K562 (cell line): ENCODE measurements around the gene MMP27. TPM values are rescaled to one million over a fixed set of nuclear protein-coding genes. Genes with fewer than 3 reads are reported as not detected.

Experiments used
- ARID1B ChIP-seq: fragments of 450-650 bp; IDR thresholded peaks from 2 replicates; pipeline ENCODE4 v1.6.1; 2016; ENCODE audit warnings: antibody characterized with exemption, mild to moderate bottlenecking, inconsistent platforms
- ELF2 ChIP-seq: fragments of 250-450 bp; sonication (Bioruptor Pico); IDR thresholded peaks from 2 replicates; pipeline ENCODE4 v1.5.0; 2021; ENCODE audit warnings: mild to moderate bottlenecking
- GTF2E2 ChIP-seq: fragments of 200-800 bp; sonication (Bioruptor generic); IDR thresholded peaks from 2 replicates; pipeline ENCODE4 v1.6.1; 2016; ENCODE audit warnings: missing genetic modification characterization, missing compliant biosample characterization
- HNRNPK ChIP-seq: fragments of 200-400 bp; formaldehyde crosslinking; IDR thresholded peaks from one replicate; pipeline ENCODE4 v1.6.1; 2018; ENCODE audit warnings: mild to moderate bottlenecking, low read depth, low read length; ENCODE audit not compliant: poor library complexity, severe bottlenecking
- MYBL2 ChIP-seq, 2 experiments: fragments of 450-650 bp in 1 of 2; sonication (generic) in 1 of 2; formaldehyde crosslinking in 1 of 2; IDR thresholded peaks; 2 replicates each; pipeline versions ENCODE4 v1.6.1 to v1.8.1; 2017 to 2022; ENCODE audit warnings: borderline replicate concordance in 1 of 2, inconsistent platforms in 1 of 2, low read depth in 1 of 2, mild to moderate bottlenecking in 1 of 2, missing genetic modification reagents in 1 of 2, moderate library complexity in 1 of 2
- NONO ChIP-seq, 2 experiments: fragments of 200-400 bp in 1 of 2; fragments of 450-650 bp in 1 of 2; formaldehyde crosslinking in 1 of 2; IDR thresholded peaks; 2 replicates each; pipeline ENCODE4 v1.6.1; 2017; ENCODE audit warnings: low read depth in 2 of 2, mild to moderate bottlenecking in 2 of 2, moderate library complexity in 2 of 2, low read length in 1 of 2
- RBM39 ChIP-seq: fragments of 200-400 bp; formaldehyde crosslinking; optimal IDR thresholded peaks from 2 replicates; pipeline ENCODE3; 2018; ENCODE audit warnings: low read depth, low read length
- RFX5 ChIP-seq: IDR thresholded peaks from 2 replicates; pipeline ENCODE4 v1.6.1; 2011; ENCODE audit warnings: low read depth, mild to moderate bottlenecking, improper control_type of control experiment, low read length
- ZZZ3 ChIP-seq: fragments of 450-650 bp; IDR thresholded peaks from 2 replicates; pipeline ENCODE4 v1.6.1; 2016; ENCODE audit warnings: antibody characterized with exemption, mild to moderate bottlenecking, moderate library complexity
- polyA plus RNA-seq, 8 experiments: library from polyadenylated mRNA; depleted of rRNA in 4 of 8; stranded (reverse) in 5 of 8; unstranded in 3 of 8; fragments of >200 nt; fragmentation: Nextera tagmentation in 2 of 8; fragmentation: Illumina TruSeq in 1 of 8; extraction: Ambion mirVana in 2 of 8; extraction: Trizol in 1 of 8; gene quantifications; 2 replicates each; pipeline versions ENCODE4 v1.2.1 to v1.2.3, GENCODE V29; 2011 to 2014; ENCODE audit warnings: inconsistent platforms in 1 of 8, missing spikeins in 1 of 8
- total RNA-seq, 7 experiments: library from RNA; depleted of rRNA in 6 of 7; stranded (reverse); fragments of >200 nt in 6 of 7; fragmentation: Illumina TruSeq in 2 of 7; extraction: Trizol in 2 of 7; gene quantifications; 2 replicates each; pipeline versions ENCODE4 v1.2.1 to v1.2.3, GENCODE V29; 2011 to 2021; ENCODE audit warnings: low replicate concordance in 1 of 7
- TF ChIP-seq, protein P1 (sequence below): fragments of 200-800 bp; sonication (Bioruptor generic); IDR thresholded peaks from 2 replicates; pipeline ENCODE4 v1.6.1; 2017; ENCODE audit warnings: missing genetic modification characterization, missing compliant biosample characterization
- TF ChIP-seq, protein P2 (sequence below), 2 experiments: fragments of 450-650 bp; IDR thresholded peaks; 2 replicates each; pipeline ENCODE4 v1.6.1; 2018; ENCODE audit warnings: mild to moderate bottlenecking in 2 of 2, low read depth in 1 of 2; ENCODE audit not compliant: partially characterized antibody in 2 of 2
- TF ChIP-seq, protein P3 (sequence below): fragments of 150-350 bp; IDR thresholded peaks from 2 replicates; pipeline ENCODE4 v1.6.1; 2014; ENCODE audit warnings: low read depth, mild to moderate bottlenecking, low read length, borderline replicate concordance
- TF ChIP-seq, protein P4 (sequence below): fragments of 450-650 bp; IDR thresholded peaks from 2 replicates; pipeline ENCODE4 v1.6.1; 2016

Gene MMP27
- total and polyA plus RNA-seq, 9 of the 15 experiments (the other 6 are each of a cell fraction or from before 2014, with no cell fraction given) = not detected

DNA sequence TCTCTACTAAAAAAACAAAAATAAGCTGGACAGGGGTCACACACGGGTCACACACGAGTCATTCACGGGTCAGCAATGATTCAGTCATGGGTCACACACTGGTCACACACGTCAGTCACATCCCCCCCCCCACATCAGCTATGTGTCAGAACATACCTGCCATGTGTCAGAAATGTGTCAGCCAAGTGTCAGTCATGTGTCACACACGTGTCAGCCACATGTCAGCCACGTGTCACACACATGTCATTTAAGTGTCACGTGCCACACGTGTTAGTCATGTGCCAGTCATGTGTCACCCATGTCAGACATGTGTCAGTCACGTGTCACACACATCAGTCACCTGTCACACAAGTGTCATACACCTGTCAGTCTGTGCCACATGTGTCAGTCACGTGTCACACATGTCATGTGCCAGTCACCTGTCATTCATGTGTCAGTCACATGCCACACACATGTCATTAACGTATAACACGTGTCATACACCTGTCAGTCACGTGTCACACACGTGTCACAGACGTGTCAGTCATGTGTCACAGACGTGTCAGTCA lies 51.8 kb downstream of the MMP27 start (continued):
- no peak for TF ChIP-seq HNRNPK
- TF ChIP-seq, protein P1, sequence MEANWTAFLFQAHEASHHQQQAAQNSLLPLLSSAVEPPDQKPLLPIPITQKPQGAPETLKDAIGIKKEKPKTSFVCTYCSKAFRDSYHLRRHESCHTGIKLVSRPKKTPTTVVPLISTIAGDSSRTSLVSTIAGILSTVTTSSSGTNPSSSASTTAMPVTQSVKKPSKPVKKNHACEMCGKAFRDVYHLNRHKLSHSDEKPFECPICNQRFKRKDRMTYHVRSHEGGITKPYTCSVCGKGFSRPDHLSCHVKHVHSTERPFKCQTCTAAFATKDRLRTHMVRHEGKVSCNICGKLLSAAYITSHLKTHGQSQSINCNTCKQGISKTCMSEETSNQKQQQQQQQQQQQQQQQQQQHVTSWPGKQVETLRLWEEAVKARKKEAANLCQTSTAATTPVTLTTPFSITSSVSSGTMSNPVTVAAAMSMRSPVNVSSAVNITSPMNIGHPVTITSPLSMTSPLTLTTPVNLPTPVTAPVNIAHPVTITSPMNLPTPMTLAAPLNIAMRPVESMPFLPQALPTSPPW (CRISPR knock-in tag) = no peak
- no peak for TF ChIP-seq MYBL2 (IDR thresholded peaks at IDR 0.05; ENCODE audit: low read depth)
- TF ChIP-seq MYBL2 (CRISPR knock-in tag; IDR thresholded peaks at IDR 0.05; ENCODE audit: borderline replicate concordance) = peak; percentile 76
- TF ChIP-seq ELF2 (CRISPR knock-in tag) = no peak
- TF ChIP-seq RBM39 = no peak
- TF ChIP-seq, protein P2, sequence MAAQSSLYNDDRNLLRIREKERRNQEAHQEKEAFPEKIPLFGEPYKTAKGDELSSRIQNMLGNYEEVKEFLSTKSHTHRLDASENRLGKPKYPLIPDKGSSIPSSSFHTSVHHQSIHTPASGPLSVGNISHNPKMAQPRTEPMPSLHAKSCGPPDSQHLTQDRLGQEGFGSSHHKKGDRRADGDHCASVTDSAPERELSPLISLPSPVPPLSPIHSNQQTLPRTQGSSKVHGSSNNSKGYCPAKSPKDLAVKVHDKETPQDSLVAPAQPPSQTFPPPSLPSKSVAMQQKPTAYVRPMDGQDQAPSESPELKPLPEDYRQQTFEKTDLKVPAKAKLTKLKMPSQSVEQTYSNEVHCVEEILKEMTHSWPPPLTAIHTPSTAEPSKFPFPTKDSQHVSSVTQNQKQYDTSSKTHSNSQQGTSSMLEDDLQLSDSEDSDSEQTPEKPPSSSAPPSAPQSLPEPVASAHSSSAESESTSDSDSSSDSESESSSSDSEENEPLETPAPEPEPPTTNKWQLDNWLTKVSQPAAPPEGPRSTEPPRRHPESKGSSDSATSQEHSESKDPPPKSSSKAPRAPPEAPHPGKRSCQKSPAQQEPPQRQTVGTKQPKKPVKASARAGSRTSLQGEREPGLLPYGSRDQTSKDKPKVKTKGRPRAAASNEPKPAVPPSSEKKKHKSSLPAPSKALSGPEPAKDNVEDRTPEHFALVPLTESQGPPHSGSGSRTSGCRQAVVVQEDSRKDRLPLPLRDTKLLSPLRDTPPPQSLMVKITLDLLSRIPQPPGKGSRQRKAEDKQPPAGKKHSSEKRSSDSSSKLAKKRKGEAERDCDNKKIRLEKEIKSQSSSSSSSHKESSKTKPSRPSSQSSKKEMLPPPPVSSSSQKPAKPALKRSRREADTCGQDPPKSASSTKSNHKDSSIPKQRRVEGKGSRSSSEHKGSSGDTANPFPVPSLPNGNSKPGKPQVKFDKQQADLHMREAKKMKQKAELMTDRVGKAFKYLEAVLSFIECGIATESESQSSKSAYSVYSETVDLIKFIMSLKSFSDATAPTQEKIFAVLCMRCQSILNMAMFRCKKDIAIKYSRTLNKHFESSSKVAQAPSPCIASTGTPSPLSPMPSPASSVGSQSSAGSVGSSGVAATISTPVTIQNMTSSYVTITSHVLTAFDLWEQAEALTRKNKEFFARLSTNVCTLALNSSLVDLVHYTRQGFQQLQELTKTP (IDR thresholded peaks at IDR 0.05; ENCODE audit: low read depth in 1 of 2, partially characterized antibody in 2 of 2) = peak in 1 of 2 experiments; percentile 54
- TF ChIP-seq, protein P3, sequence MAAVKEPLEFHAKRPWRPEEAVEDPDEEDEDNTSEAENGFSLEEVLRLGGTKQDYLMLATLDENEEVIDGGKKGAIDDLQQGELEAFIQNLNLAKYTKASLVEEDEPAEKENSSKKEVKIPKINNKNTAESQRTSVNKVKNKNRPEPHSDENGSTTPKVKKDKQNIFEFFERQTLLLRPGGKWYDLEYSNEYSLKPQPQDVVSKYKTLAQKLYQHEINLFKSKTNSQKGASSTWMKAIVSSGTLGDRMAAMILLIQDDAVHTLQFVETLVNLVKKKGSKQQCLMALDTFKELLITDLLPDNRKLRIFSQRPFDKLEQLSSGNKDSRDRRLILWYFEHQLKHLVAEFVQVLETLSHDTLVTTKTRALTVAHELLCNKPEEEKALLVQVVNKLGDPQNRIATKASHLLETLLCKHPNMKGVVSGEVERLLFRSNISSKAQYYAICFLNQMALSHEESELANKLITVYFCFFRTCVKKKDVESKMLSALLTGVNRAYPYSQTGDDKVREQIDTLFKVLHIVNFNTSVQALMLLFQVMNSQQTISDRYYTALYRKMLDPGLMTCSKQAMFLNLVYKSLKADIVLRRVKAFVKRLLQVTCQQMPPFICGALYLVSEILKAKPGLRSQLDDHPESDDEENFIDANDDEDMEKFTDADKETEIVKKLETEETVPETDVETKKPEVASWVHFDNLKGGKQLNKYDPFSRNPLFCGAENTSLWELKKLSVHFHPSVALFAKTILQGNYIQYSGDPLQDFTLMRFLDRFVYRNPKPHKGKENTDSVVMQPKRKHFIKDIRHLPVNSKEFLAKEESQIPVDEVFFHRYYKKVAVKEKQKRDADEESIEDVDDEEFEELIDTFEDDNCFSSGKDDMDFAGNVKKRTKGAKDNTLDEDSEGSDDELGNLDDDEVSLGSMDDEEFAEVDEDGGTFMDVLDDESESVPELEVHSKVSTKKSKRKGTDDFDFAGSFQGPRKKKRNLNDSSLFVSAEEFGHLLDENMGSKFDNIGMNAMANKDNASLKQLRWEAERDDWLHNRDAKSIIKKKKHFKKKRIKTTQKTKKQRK = no peak
- TF ChIP-seq RFX5 = no peak
- no peak for TF ChIP-seq ZZZ3
- TF ChIP-seq, protein P4, sequence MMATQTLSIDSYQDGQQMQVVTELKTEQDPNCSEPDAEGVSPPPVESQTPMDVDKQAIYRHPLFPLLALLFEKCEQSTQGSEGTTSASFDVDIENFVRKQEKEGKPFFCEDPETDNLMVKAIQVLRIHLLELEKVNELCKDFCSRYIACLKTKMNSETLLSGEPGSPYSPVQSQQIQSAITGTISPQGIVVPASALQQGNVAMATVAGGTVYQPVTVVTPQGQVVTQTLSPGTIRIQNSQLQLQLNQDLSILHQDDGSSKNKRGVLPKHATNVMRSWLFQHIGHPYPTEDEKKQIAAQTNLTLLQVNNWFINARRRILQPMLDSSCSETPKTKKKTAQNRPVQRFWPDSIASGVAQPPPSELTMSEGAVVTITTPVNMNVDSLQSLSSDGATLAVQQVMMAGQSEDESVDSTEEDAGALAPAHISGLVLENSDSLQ = peak; percentile 92
- TF ChIP-seq NONO (IDR thresholded peaks at IDR 0.05; ENCODE audit: low read depth in 2 of 2, low read length in 1 of 2) = no peak
- no peak for TF ChIP-seq ARID1B
- TF ChIP-seq GTF2E2 (tag) = no peak
